GM12891 (cell line): ENCODE results near the gene PNPLA7.

Source experiments
- DNase-seq: peaks from one replicate; pipeline ENCODE4 v3.0.0; 2011; ENCODE audit warnings: low spot score; ENCODE audit not compliant: insufficient read length
- FAIRE-seq: peaks from 2 replicates; lab custom pipeline; 2011; peaks lifted over from hg19 to GRCh38; lab: Jason Lieb, UNC
- PAX5 ChIP-seq: IDR thresholded peaks from 2 replicates; pipeline ENCODE4 v1.6.1; 2011; ENCODE audit warnings: low read length, moderate library complexity, mild to moderate bottlenecking; ENCODE audit not compliant: insufficient read depth, severe bottlenecking
- POLR2A ChIP-seq: IDR thresholded peaks from 2 replicates; pipeline ENCODE4 v1.6.1; 2011; ENCODE audit warnings: low read depth, low read length, control low read depth
- POLR2AphosphoS5 ChIP-seq: IDR thresholded peaks from 2 replicates; pipeline ENCODE4 v1.6.1; 2011; ENCODE audit warnings: low read depth, low read length, control low read depth
- POU2F2 ChIP-seq: IDR thresholded peaks from 2 replicates; pipeline ENCODE4 v1.6.1; 2011; ENCODE audit warnings: low read depth, mild to moderate bottlenecking, control low read depth, low read length, moderate library complexity
- SPI1 ChIP-seq: IDR thresholded peaks from 2 replicates; pipeline ENCODE4 v1.6.1; 2011; ENCODE audit warnings: low read depth, low read length, control low read depth
- TAF1 ChIP-seq: IDR thresholded peaks from 2 replicates; pipeline ENCODE4 v1.6.1; 2011; ENCODE audit warnings: low read depth, low read length, control low read depth

PNPLA7 gene

DNA sequence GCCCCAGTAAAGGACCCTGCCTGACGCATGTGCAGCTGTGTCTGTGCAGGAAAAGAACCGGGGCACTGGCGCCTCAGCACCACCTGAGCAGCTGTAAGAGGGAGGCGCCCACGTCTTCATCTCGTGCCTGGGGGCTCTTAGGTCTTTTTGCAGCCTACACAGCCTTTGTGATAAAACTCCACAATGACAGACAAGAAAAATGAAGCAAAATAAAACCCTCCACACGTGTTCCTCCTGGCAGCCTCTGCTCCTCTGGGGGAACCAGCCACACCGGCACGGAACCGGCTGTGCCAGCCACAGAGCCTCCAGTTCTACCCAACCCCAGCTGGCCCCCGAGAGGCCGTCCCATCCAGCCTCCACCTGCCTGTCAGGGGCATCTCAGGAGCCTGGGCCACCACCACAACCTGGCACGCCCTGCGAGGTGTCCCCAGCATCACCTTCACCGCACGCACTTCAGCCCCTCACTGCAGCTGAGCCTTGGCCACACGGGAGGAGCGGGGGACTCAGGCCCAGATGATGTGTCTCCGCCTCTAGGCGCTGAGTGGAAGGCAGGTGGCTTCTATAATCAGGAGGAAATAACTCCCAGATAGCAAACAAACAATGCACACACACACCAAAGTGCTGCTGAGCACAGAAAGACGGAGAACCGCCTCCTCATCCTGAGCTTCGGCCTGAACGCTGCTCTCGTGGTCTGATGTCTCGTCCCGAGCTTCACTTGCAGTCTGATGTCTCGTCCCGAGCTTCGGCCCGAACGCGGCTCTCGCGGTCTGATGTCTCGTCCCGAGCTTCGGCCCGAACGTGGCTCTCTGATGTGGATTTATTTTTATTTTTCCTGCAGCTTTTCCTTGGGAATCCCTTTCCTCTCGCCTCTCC, 62.5 kb downstream of the PNPLA7 start:
- FAIRE-seq (no peak), DNase-seq (no peak)
- TF ChIP-seq POLR2A (no peak), POU2F2 (no peak), TAF1 (no peak), PAX5 (no peak), SPI1 (no peak), POLR2AphosphoS5 (no peak)

DNA sequence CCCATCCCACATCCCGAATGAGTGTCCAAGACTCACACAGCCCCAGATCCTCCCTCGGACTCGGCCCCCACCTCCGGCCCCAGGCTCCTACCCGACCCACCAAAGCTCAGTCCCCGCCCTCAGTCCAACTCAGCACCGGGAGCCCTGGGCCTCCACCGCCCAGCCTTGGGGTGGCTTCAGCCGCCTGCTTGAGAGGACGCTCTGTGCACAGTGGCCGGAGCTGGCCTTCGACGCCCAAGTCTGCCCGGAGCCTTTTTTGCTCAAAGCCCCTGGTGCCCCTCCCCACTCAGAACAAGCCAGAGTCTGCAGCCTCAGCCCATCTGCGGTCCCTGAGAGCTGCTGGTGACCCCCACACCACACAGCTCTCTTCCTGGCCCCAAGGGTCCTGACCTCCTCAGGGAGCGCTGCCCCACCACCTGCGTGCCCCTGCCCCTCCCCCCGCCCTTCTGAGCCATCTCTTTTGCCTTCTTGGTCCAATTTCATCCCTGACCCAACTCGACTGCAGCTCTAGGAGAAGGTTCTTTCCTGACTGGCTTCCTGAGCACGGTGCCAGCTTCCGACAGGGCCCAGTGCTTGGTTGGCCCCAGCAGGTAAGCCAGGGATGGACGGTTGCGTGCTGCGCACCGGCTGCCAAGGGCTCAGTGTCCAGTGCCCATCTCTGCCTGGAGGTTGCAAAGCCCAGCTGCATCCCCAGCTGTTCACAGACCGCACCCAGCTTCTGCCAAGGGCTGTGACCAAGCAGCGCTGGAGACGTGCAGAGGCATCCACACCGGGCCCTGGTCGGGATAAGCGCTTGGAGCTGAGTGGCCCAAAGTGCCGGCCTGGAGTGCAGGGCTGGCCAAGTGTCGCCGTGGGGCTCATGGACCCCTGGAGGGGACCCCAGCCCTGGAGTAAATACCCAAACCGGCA, 63.4 kb downstream of the PNPLA7 start:
- no peak for FAIRE-seq
- TF ChIP-seq POLR2A (no peak), TAF1 (no peak), SPI1 (no peak), POU2F2 (no peak), POLR2AphosphoS5 (no peak), PAX5 (no peak)
- no peak for DNase-seq

DNA sequence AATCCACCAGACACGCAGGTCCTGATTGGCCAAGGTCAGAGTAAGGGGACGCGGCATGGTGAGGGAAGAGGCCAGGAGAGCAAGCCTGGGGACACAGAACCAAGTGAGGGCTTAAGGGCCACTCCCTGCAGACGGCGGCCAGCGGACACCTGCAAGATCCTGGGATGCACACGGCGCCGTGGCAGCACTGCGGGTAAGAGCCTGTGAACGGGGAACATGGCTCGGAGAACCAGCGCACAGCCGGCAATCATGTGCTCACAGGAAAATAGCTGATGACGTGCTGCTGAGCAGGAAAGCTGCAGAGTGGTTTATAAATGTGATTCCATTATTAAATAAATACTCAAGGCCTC, 64.1 kb downstream of the PNPLA7 start:
- no peak for TF ChIP-seq PAX5
- FAIRE-seq (no peak), DNase-seq (no peak)

DNA sequence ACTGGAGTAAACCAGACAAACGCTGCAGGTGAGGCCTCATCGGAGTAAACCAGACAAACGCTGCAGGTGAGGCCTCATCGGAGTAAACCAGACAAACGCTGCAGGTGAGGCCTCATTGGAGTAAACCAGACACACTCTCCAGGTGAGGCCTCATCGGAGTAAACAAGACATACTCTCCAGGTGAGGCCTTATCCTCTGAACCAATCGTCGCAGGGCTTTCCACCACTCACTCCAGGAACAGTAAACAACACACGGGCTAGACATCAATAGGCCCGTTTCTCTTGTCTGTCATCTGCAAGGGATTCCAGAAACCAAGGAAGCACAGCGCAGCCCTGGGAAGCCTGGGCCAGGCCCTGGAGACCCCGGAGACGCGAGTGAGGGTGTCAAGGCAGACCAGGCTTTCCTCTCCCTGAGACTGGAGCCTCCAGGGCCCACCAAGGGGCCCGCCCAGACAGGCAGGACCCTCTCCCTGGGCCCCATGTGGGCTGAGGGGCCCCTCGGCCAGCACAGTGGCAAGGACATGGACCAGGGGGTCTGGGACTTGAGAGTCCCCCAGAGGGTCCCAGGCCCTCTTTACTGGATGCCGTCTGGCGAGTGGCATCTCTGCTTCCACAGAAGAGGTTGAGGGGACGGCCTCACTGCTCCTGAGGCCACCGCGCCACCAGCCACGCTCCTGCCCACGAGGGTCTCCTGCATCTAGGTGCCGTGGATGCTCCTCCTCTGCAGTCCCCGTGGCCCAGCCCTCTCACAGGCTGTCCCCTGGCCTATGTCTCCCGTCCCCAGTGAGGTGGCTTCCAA, 64.7 kb downstream of the PNPLA7 start:
- DNase-seq (no peak), FAIRE-seq (no peak)
- TF ChIP-seq POU2F2 (no peak), PAX5 (no peak), POLR2AphosphoS5 (no peak), POLR2A (no peak), TAF1 (no peak), SPI1 (no peak)

DNA sequence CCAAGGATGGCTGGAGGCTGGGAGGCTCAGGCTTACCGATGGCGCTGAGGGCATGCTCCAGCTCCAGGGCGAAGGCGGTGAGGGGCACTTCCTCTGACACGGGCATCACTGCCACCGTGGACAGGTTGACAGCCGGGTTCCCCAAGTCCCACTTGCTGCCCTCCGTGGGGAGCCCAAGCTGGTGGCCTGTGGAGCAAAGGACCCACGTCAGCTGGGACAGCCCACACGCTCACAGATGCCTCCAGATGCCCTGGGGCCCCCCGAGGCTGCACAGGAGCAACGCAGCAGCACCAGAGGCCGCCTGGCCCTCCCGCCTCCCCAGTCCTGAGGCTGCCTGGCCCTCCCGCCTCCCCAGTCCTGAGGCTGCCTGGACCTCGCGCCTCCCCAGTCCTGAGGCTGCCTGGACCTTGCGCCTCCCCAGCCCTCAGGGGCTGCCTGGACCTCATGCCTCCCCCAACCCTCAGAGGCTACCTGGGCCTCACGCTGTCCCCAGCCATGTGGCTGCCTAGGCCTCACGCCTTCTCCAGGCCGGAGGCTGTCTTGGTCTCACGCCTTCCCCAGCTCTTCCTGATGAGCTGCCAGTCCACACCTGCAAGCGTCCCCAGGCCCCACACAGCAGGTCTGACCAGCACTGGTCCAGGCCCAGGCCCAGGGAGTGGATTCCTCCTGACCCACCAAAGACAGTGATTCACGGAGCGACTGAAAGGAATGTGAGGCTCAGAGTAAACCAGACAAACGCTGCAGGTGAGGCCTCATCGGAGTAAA, 65.5 kb downstream of the PNPLA7 start:
- FAIRE-seq = no peak
- no peak for TF ChIP-seq SPI1
- no peak for TF ChIP-seq POLR2A
- no peak for TF ChIP-seq TAF1
- TF ChIP-seq POLR2AphosphoS5 = no peak
- TF ChIP-seq PAX5 = no peak

DNA sequence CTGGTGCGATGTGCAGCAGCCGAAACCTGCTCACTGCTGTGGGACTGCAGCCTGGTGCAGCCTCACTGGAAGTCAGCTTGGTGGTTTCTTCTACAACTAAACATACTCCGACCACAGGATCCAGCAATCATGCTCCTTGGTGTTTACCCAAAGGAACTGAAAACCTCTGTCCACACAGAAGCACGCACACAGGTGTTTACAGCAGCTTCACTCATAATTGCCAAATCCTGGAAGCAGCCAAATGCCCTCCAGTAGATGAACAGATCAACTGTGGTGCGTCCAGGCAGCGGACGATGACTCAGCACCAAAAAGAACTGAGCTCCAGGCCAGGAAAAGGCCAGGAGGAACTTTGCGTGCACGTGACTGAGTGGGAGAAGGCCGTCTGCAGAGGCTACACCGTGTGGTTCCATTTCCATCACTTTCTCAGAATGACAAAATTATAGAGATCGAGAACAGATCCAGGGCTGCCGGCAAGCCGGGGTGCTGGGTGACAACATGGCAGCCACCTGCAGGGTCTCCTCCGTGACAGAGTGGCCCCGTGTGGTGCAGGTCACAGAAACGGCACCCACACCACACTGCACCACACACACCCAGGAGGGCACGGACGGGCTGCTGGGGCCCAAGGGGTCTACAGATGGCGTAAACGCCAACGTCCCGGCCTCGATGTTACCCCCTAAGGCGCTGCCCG, 68.0 kb downstream of the PNPLA7 start:
- DNase-seq (no peak), FAIRE-seq (no peak)
- TF ChIP-seq POLR2A (no peak), SPI1 (no peak), TAF1 (no peak), POLR2AphosphoS5 (no peak), POU2F2 (no peak), PAX5 (no peak)

More for the DNA sequence above, 65.5 kb downstream of the PNPLA7 start:
- no peak for DNase-seq

DNA sequence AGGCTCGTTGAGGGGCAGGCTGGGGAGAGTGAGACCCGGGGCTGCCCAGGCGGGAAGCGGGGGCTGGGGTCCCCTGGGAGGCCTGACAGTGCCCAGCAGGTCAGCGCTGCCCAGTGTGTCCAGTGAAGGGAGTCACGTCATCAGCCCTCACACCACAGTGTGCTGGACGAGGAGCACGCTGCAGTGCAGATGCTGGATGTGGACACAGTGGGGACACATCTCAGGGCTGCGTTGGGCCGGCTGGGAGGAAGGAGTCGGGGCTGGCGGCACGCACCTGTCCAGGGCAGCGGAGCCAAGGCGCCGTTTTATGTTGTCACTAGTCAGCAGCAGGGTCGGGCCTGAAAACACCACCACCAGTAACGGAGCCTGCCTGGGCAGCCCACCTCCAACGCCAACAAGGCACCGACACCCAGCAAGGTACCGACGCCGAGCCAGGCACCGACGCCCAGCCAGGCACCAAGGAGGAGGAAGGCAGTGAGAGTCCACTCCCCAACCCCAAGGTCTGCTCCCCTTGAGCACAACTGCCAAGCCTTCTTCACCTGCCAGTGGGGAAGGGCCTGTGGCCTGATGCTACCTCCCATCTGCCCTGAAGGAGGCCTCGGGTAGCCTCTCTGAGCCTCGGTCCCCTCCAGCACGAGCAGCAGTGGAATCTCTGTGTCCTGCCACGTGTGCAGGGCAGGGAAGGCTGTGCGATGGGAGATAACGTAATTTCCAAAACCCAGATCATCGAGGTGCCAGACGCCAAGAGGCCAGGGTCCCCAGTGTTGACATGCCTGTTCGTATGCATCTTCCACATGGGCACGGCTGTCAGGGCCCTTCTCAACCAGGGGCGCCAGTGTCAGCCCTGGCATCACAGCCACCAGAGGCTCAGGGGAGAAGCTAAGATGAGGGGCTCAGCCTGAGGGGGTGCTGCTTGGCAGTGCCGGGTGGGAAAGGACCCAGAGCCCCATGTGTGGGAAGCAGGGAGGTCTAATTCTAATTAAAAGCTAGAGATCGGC, 69.2 kb downstream of the PNPLA7 start:
- DNase-seq (no peak), FAIRE-seq (no peak)
- TF ChIP-seq PAX5 = no peak
- no peak for TF ChIP-seq POLR2A
- TF ChIP-seq POLR2AphosphoS5 = no peak
- TF ChIP-seq TAF1 = no peak
- no peak for TF ChIP-seq SPI1
- no peak for TF ChIP-seq POU2F2
